Body of pancreas (tissue), 4 donors: ENCODE data around the gene KRT75.

Experiments used
- CTCF ChIP-seq, 7 experiments: fragments of 450-650 bp in 4 of 7; fragments of 200-600 bp in 3 of 7; sonication (generic) in 3 of 7; IDR thresholded peaks; one replicate each; pipeline ENCODE4 v1.5.1; 2016 to 2019; ENCODE audit warnings: antibody characterized with exemption in 7 of 7
- POLR2A ChIP-seq, 3 donors: fragments of 450-650 bp; IDR thresholded peaks; one replicate each; pipeline ENCODE4 v1.6.1; 2016; ENCODE audit warnings: antibody characterized with exemption in 3 of 3, mild to moderate bottlenecking in 2 of 3

- TF ChIP-seq CTCF (IDR thresholded peaks at IDR 0.05) (peak in 4 of 7 experiments; percentile 25 to 37 (median 28)), POLR2A (IDR thresholded peaks at IDR 0.05) (no peak)
These were observed 43.2 kb downstream of the KRT75 start for GRCh38 chr12:52390739-52391617.
